ENCODE data around the gene EMX2.

GRCh38 chr10:117554241-117554814 is 11.8 kb downstream of the EMX2 start:
- TF ChIP-seq CTCF (conservative IDR thresholded peaks at IDR 0.05; ENCODE audit: low read depth, low read length) (no peak), EZH2 (IDR thresholded peaks at IDR 0.05; ENCODE audit: borderline replicate concordance, low read depth, low read length, poor library complexity, severe bottlenecking) (no peak)
